NCI-H460 (cell line): ENCODE results near the gene MCTP1. TPM values are rescaled to one million over a fixed set of nuclear protein-coding genes. Genes with fewer than 3 reads are reported as not detected.

Experiments
- DNase-seq: peaks from one replicate; pipeline ENCODE4 v3.0.0-alpha.2; 2016; ENCODE audit warnings: low read depth; ENCODE audit errors: extremely low read depth
- total RNA-seq: library from RNA; depleted of rRNA; stranded (reverse); fragments of >200 nt; shearing (Covaris generic); gene quantifications from 2 replicates; pipeline ENCODE4 v1.2.3, GENCODE V29; 2014

MCTP1 gene
- total RNA-seq, 1 experiment from 2014 or later = 46.4 TPM

- DNase-seq = no peak
Observed at GRCh38 chr5:95134326-95134725, 150.6 kb downstream of the MCTP1 start.

- DNase-seq = no peak
Observed at GRCh38 chr5:95132096-95132495, 152.8 kb downstream of the MCTP1 start.

GRCh38 chr5:95130941-95131340 lies 154.0 kb downstream of the MCTP1 start:
- no peak for DNase-seq

GRCh38 chr5:95124731-95125130 lies 160.2 kb downstream of the MCTP1 start:
- DNase-seq = no peak

- DNase-seq = no peak
Observed at GRCh38 chr5:95124101-95124500, 160.8 kb downstream of the MCTP1 start.

- no peak for DNase-seq
Observed at GRCh38 chr5:95114902-95115301, 170.0 kb downstream of the MCTP1 start.

- DNase-seq = no peak
Observed at GRCh38 chr5:95114305-95114704, 170.6 kb downstream of the MCTP1 start.

- no peak for DNase-seq
Observed at GRCh38 chr5:95113489-95113888, 171.4 kb downstream of the MCTP1 start.

GRCh38 chr5:95111141-95111540 lies 173.8 kb downstream of the MCTP1 start:
- no peak for DNase-seq

- no peak for DNase-seq
Observed at GRCh38 chr5:95110118-95110517, 174.8 kb downstream of the MCTP1 start.

GRCh38 chr5:95107138-95107537 lies 177.8 kb downstream of the MCTP1 start:
- DNase-seq = no peak

GRCh38 chr5:95105638-95106037 lies 179.3 kb downstream of the MCTP1 start:
- no peak for DNase-seq

GRCh38 chr5:95102687-95103086 lies 182.2 kb downstream of the MCTP1 start:
- no peak for DNase-seq

- DNase-seq = no peak
Observed at GRCh38 chr5:95102080-95102479, 182.8 kb downstream of the MCTP1 start.

GRCh38 chr5:95100551-95100950 lies 184.3 kb downstream of the MCTP1 start:
- DNase-seq = no peak

GRCh38 chr5:95098012-95098411 lies 186.9 kb downstream of the MCTP1 start:
- no peak for DNase-seq

- no peak for DNase-seq
Observed at GRCh38 chr5:95093211-95093610, 191.7 kb downstream of the MCTP1 start.

- no peak for DNase-seq
Observed at GRCh38 chr5:95090774-95091173, 194.1 kb downstream of the MCTP1 start.

GRCh38 chr5:95087816-95088317 lies 197.0 kb downstream of the MCTP1 start:
- no peak for DNase-seq

- no peak for DNase-seq
Observed at GRCh38 chr5:95086927-95087815, 197.7 kb downstream of the MCTP1 start.

- DNase-seq = peak; percentile 22
Observed at GRCh38 chr5:95084757-95085156, 200.1 kb downstream of the MCTP1 start.

GRCh38 chr5:95083606-95084005 lies 201.3 kb downstream of the MCTP1 start:
- no peak for DNase-seq
